Measurements from ENCODE around the gene KRT35. TPM values are rescaled to one million over a fixed set of nuclear protein-coding genes. Genes with fewer than 3 reads are reported as not detected.

KRT35 gene
- total RNA-seq, 1 donor from 2014 or later: not detected

- H3K4me1 ChIP-seq (ENCODE audit: insufficient read depth, low read length): no peaks in the 10 kb centered on the region
- H3K27ac ChIP-seq (ENCODE audit: low read depth, low read length): no peak overlapping the region
- FAIRE-seq (no peak), DNase-seq (ENCODE audit: low read depth) (no peak)
- no peaks in the 10 kb centered on the region for H3K36me3 ChIP-seq (ENCODE audit: insufficient read depth, low read length)
- Mint-ChIP-seq H3K36me3 (ENCODE audit: low read depth, unreplicated experiment) (peaks cover 2% of the 10 kb centered on the region), H3K27me3 (ENCODE audit: low read depth, unreplicated experiment) (peaks cover 20% of the 10 kb centered on the region), H3K4me1 (ENCODE audit: low read depth, unreplicated experiment) (no peaks in the 10 kb centered on the region), H3K9me3 (ENCODE audit: unreplicated experiment) (peaks cover 2% of the 10 kb centered on the region), H3K4me3 (ENCODE audit: unreplicated experiment) (no peak overlapping the region), H3K27ac (ENCODE audit: unreplicated experiment) (no peak overlapping the region)
- TF ChIP-seq CTCF (IDR thresholded peaks at IDR 0.05; ENCODE audit: insufficient read depth, low read depth, low read length) (no peak), EZH2 (IDR thresholded peaks at IDR 0.05; ENCODE audit: insufficient read depth, low read length) (no peak)
- H3K9ac ChIP-seq (ENCODE audit: low read length): no peak overlapping the region
- H3K4me2 ChIP-seq (ENCODE audit: low read length): no peak overlapping the region
- H2AFZ ChIP-seq (ENCODE audit: low read depth, low read length): no peak overlapping the region
- no peaks in the 10 kb centered on the region for H3K9me3 ChIP-seq (ENCODE audit: insufficient read depth, low read depth, low read length)
- no peaks in the 10 kb centered on the region for H4K20me1 ChIP-seq (ENCODE audit: insufficient read depth, low read length)
- H3K79me2 ChIP-seq (ENCODE audit: insufficient read depth, low read length): no peaks in the 10 kb centered on the region
- H3K27me3 ChIP-seq (ENCODE audit: insufficient read depth, low read length): no peaks in the 10 kb centered on the region
- H3K4me3 ChIP-seq (ENCODE audit: insufficient read depth, low read depth, low read length): no peak overlapping the region
Measured at GRCh38 chr17:41511716-41512115, 30.8 kb upstream of the KRT35 start.

GRCh38 chr17:41511116-41511515 is 30.2 kb upstream of the KRT35 start:
- no peak for TF ChIP-seq CTCF (IDR thresholded peaks at IDR 0.05; ENCODE audit: insufficient read depth, low read depth, low read length)
- no peak for TF ChIP-seq EZH2 (IDR thresholded peaks at IDR 0.05; ENCODE audit: insufficient read depth, low read length)
- H3K4me3 Mint-ChIP-seq (ENCODE audit: unreplicated experiment): no peak overlapping the region
- Histone ChIP-seq H3K36me3 (ENCODE audit: insufficient read depth, low read length) (no peaks in the 10 kb centered on the region), H3K79me2 (ENCODE audit: insufficient read depth, low read length) (no peaks in the 10 kb centered on the region), H2AFZ (ENCODE audit: low read depth, low read length) (no peak overlapping the region), H3K4me3 (ENCODE audit: insufficient read depth, low read depth, low read length) (no peak overlapping the region), H4K20me1 (ENCODE audit: insufficient read depth, low read length) (no peaks in the 10 kb centered on the region), H3K9ac (ENCODE audit: low read length) (no peak overlapping the region), H3K4me1 (ENCODE audit: insufficient read depth, low read length) (no peaks in the 10 kb centered on the region), H3K4me2 (ENCODE audit: low read length) (no peak overlapping the region), H3K27me3 (ENCODE audit: insufficient read depth, low read length) (no peaks in the 10 kb centered on the region), H3K9me3 (ENCODE audit: insufficient read depth, low read depth, low read length) (no peaks in the 10 kb centered on the region), H3K27ac (ENCODE audit: low read depth, low read length) (no peak overlapping the region)
- no peaks in the 10 kb centered on the region for H3K4me1 Mint-ChIP-seq (ENCODE audit: low read depth, unreplicated experiment)
- H3K27ac Mint-ChIP-seq (ENCODE audit: unreplicated experiment): no peak overlapping the region
- H3K36me3 Mint-ChIP-seq (ENCODE audit: low read depth, unreplicated experiment): peaks cover 2% of the 10 kb centered on the region
- FAIRE-seq (no peak), DNase-seq (ENCODE audit: low read depth) (no peak)
- H3K9me3 Mint-ChIP-seq (ENCODE audit: unreplicated experiment): peaks cover 2% of the 10 kb centered on the region
- peaks cover 24% of the 10 kb centered on the region for H3K27me3 Mint-ChIP-seq (ENCODE audit: low read depth, unreplicated experiment)

GRCh38 chr17:41510251-41511065 is 29.5 kb upstream of the KRT35 start:
- TF ChIP-seq EZH2 (IDR thresholded peaks at IDR 0.05; ENCODE audit: insufficient read depth, low read length): no peak
- no peak for TF ChIP-seq CTCF (IDR thresholded peaks at IDR 0.05; ENCODE audit: insufficient read depth, low read depth, low read length)
- Histone ChIP-seq H3K79me2 (ENCODE audit: insufficient read depth, low read length) (no peaks in the 10 kb centered on the region), H3K36me3 (ENCODE audit: insufficient read depth, low read length) (no peaks in the 10 kb centered on the region), H3K9me3 (ENCODE audit: insufficient read depth, low read depth, low read length) (no peaks in the 10 kb centered on the region), H3K9ac (ENCODE audit: low read length) (no peak overlapping the region), H3K4me3 (ENCODE audit: insufficient read depth, low read depth, low read length) (no peak overlapping the region), H3K4me2 (ENCODE audit: low read length) (no peak overlapping the region), H4K20me1 (ENCODE audit: insufficient read depth, low read length) (no peaks in the 10 kb centered on the region), H2AFZ (ENCODE audit: low read depth, low read length) (no peak overlapping the region), H3K27me3 (ENCODE audit: insufficient read depth, low read length) (no peaks in the 10 kb centered on the region), H3K27ac (ENCODE audit: low read depth, low read length) (no peak overlapping the region), H3K4me1 (ENCODE audit: insufficient read depth, low read length) (no peaks in the 10 kb centered on the region)
- no peak for DNase-seq (ENCODE audit: low read depth)
- Mint-ChIP-seq H3K4me1 (ENCODE audit: low read depth, unreplicated experiment) (no peaks in the 10 kb centered on the region), H3K9me3 (ENCODE audit: unreplicated experiment) (peaks cover 2% of the 10 kb centered on the region), H3K36me3 (ENCODE audit: low read depth, unreplicated experiment) (peaks cover 2% of the 10 kb centered on the region), H3K27me3 (ENCODE audit: low read depth, unreplicated experiment) (peaks cover 26% of the 10 kb centered on the region), H3K27ac (ENCODE audit: unreplicated experiment) (no peak overlapping the region), H3K4me3 (ENCODE audit: unreplicated experiment) (no peak overlapping the region)
- no peak for FAIRE-seq

Data from astrocyte (in vitro differentiated cells and primary cell).